HepG2 (cell line): ENCODE results near the gene SSC5D. TPM values are rescaled to one million over a fixed set of nuclear protein-coding genes. Genes with fewer than 3 reads are reported as not detected.

Experiments used
- ATAC-seq: fragments of 200-7000 bp; cut with Tn5 transposase; 3 replicates; pipeline ENCODE4 v1.9.1; 2020; ENCODE audit warnings: mild to moderate bottlenecking, moderate library complexity
- BruUV-seq: library from RNA; stranded (reverse); fragments of 400-500 nt; replicated peaks from 2 replicates; lab custom pipeline; 2021; lab: Mats Ljungman, UMichigan
- CTCF ChIA-PET: fragments of 300-600 bp; formaldehyde crosslinking; extraction: SDS; loops from one replicate; lab custom pipeline; 2021; ENCODE audit warnings: low total read pairs, inconsistent platforms, low intra/inter-chr PET ratio; lab: Yijun Ruan, JAX
- POLR2A ChIA-PET: fragments of 350-600 bp; sonication (Branson Sonifier 250); formaldehyde crosslinking; loops from one replicate; lab custom pipeline; 2020; ENCODE audit warnings: antibody characterized with exemption, inconsistent platforms; lab: Yijun Ruan, JAX
- DNase-seq: peaks from one replicate; pipeline ENCODE4 v3.0.0-alpha.2; 2015; ENCODE audit warnings: low spot score
- FAIRE-seq: peaks from 3 replicates; lab custom pipeline; 2011; peaks lifted over from hg19 to GRCh38; lab: Jason Lieb, UNC
- H2AFZ ChIP-seq: one replicate; pipeline ENCODE4 v1.6.1; 2011; ENCODE audit warnings: low read length, inconsistent platforms
- H3K27ac ChIP-seq: fragments of 300-600 bp; 3 replicates; pipeline ENCODE4 v1.8.0; 2011; ENCODE audit warnings: mixed run types, mild to moderate bottlenecking, mixed read lengths, low read length, inconsistent platforms; ENCODE audit not compliant: insufficient read depth; ENCODE audit errors: extremely low read length
- H3K27me3 ChIP-seq, 2 experiments: fragments of 200-600 bp in 1 of 2; 2 replicates in 1 of 2; 3 replicates in 1 of 2; pipeline versions ENCODE4 v1.6.0 to v1.8.0; 2011; ENCODE audit warnings: low read length in 2 of 2, mild to moderate bottlenecking in 2 of 2, moderate library complexity in 2 of 2, inconsistent platforms in 1 of 2; ENCODE audit not compliant: insufficient read depth in 2 of 2, control insufficient read depth in 1 of 2
- H3K36me3 ChIP-seq, 2 experiments: fragments of 200-600 bp in 1 of 2; replicated peaks in 1 of 2; 2 replicates in 1 of 2; 3 replicates in 1 of 2; pipeline versions ENCODE4 v1.5.1 to v1.8.0; 2011; ENCODE audit warnings: low read length in 2 of 2, inconsistent platforms in 1 of 2; ENCODE audit not compliant: insufficient read depth in 2 of 2, control insufficient read depth in 1 of 2
- H3K4me1 ChIP-seq: 2 replicates; pipeline ENCODE4 v1.5.1; 2012; ENCODE audit warnings: low read length, inconsistent platforms; ENCODE audit not compliant: insufficient read depth
- H3K4me2 ChIP-seq: 2 replicates; pipeline ENCODE4 v1.6.0; 2011; ENCODE audit warnings: low read depth, low read length, inconsistent platforms
- H3K4me3 ChIP-seq, 3 experiments: fragments of 200-600 bp in 1 of 3; sonication (generic), shearing (Covaris generic) in 1 of 3; replicated peaks in 1 of 3; 2 replicates each; pipeline ENCODE4 v1.5.1; 2011 to 2016; ENCODE audit warnings: low read length in 3 of 3, inconsistent platforms in 2 of 3, low read depth in 2 of 3, mild to moderate bottlenecking in 2 of 3, control low read depth in 1 of 3, mixed read lengths in 1 of 3; ENCODE audit not compliant: insufficient read depth in 1 of 3
- H3K79me2 ChIP-seq: one replicate; pipeline ENCODE4 v1.6.1; 2011; ENCODE audit warnings: low read length, inconsistent platforms; ENCODE audit not compliant: insufficient read depth
- H3K9ac ChIP-seq: 2 replicates; pipeline ENCODE4 v1.6.0; 2011; ENCODE audit warnings: mild to moderate bottlenecking, low read depth, low read length, inconsistent platforms; ENCODE audit not compliant: insufficient read depth
- H3K9me3 ChIP-seq: 2 replicates; pipeline ENCODE4 v1.5.1; 2012; ENCODE audit warnings: mild to moderate bottlenecking, low read length
- H4K20me1 ChIP-seq: 2 replicates; pipeline ENCODE4 v1.6.0; 2011; ENCODE audit warnings: inconsistent platforms, mild to moderate bottlenecking, low read length, moderate library complexity; ENCODE audit not compliant: insufficient read depth
- GTF2F1 ChIP-seq: fragments of 150-350 bp; IDR thresholded peaks from 2 replicates; pipeline ENCODE4 v1.6.1; 2014; ENCODE audit warnings: low read length
- MNT ChIP-seq: fragments of 450-650 bp; IDR thresholded peaks from 2 replicates; pipeline ENCODE4 v1.6.1; 2016
- MZF1 ChIP-seq: sonication (generic); formaldehyde crosslinking; IDR thresholded peaks from 2 replicates; pipeline ENCODE4 v1.8.1; 2023; ENCODE audit warnings: mild to moderate bottlenecking, missing genetic modification reagents, borderline replicate concordance
- NBN ChIP-seq: fragments of 450-650 bp; conservative IDR thresholded peaks from 2 replicates; pipeline ENCODE4 v1.6.1; 2017
- RBM39 ChIP-seq: fragments of 200-400 bp; formaldehyde crosslinking; IDR thresholded peaks from one replicate; pipeline ENCODE4 v1.6.1; 2018; ENCODE audit warnings: antibody characterized with exemption, mild to moderate bottlenecking, low read depth, low read length; ENCODE audit not compliant: poor library complexity, severe bottlenecking
- SP1 ChIP-seq, 2 experiments: fragments of 450-650 bp in 1 of 2; sonication (generic) in 1 of 2; formaldehyde crosslinking in 1 of 2; IDR thresholded peaks; 2 replicates each; pipeline versions ENCODE4 v1.4.0 to v1.6.1; 2016 to 2020; ENCODE audit warnings: missing genetic modification reagents in 1 of 2
- TEAD2 ChIP-seq: sonication (generic); formaldehyde crosslinking; IDR thresholded peaks from 2 replicates; pipeline ENCODE4 v1.9.0; 2021; ENCODE audit warnings: missing genetic modification reagents
- XBP1 ChIP-seq: sonication (generic); formaldehyde crosslinking; IDR thresholded peaks from 2 replicates; pipeline ENCODE4 v1.5.0; 2020; ENCODE audit warnings: missing genetic modification reagents
- ZBTB14 ChIP-seq: sonication (generic); formaldehyde crosslinking; IDR thresholded peaks from 2 replicates; pipeline ENCODE4 v1.4.0; 2020; ENCODE audit warnings: missing genetic modification reagents
- ZBTB43 ChIP-seq: sonication (generic); formaldehyde crosslinking; conservative IDR thresholded peaks from 2 replicates; pipeline ENCODE4 v1.4.0; 2020; ENCODE audit warnings: missing genetic modification reagents
- ZFY ChIP-seq: sonication (generic); formaldehyde crosslinking; IDR thresholded peaks from 2 replicates; pipeline ENCODE4 v1.4.0; 2020; ENCODE audit warnings: missing genetic modification reagents
- ZNF234 ChIP-seq: sonication (generic); formaldehyde crosslinking; conservative IDR thresholded peaks from 2 replicates; pipeline ENCODE4 v1.5.1; 2020; ENCODE audit warnings: mild to moderate bottlenecking, missing genetic modification reagents
- ZNF235 ChIP-seq: sonication (generic); formaldehyde crosslinking; IDR thresholded peaks from 2 replicates; pipeline ENCODE4 v1.8.1; 2023; ENCODE audit warnings: mild to moderate bottlenecking, missing genetic modification reagents, borderline replicate concordance
- ZNF3 ChIP-seq: IDR thresholded peaks from 2 replicates; pipeline ENCODE4 v1.7.0; 2017; ENCODE audit warnings: inconsistent platforms
- ZNF34 ChIP-seq: sonication (generic); formaldehyde crosslinking; IDR thresholded peaks from 2 replicates; pipeline ENCODE4 v1.4.0; 2020; ENCODE audit warnings: mild to moderate bottlenecking, missing genetic modification reagents, borderline replicate concordance
- ZNF776 ChIP-seq: sonication (generic); formaldehyde crosslinking; IDR thresholded peaks from 2 replicates; pipeline ENCODE4 v1.4.0; 2020; ENCODE audit warnings: mild to moderate bottlenecking, missing genetic modification reagents
- in situ Hi-C: cut with HindIII; loops from 2 replicates; pipeline ENCODE4 v1.10.0; 2017; ENCODE audit warnings: low pct_unique_long_range_greater_than_20kb; ENCODE audit not compliant: extremely low pct_ligation_motif_present
- intact Hi-C: fragments of 100-400 bp; cut with micrococcal nuclease; formaldehyde crosslinking; loops from one replicate; pipeline ENCODE4 v1.10.0; 2022; ENCODE audit not compliant: unreplicated experiment
- polyA plus RNA-seq, 8 experiments: library from polyadenylated mRNA; depleted of rRNA in 3 of 8; stranded (reverse) in 7 of 8; unstranded in 1 of 8; fragments of >200 nt; fragmentation: Illumina TruSeq in 4 of 8; extraction: Trizol in 4 of 8; gene quantifications; 2 replicates each; pipeline versions ENCODE4 v1.2.1 to v1.2.3, GENCODE V29; 2011 to 2016; ENCODE audit warnings: low read depth in 4 of 8, missing spikeins in 1 of 8, mixed read lengths in 1 of 8; ENCODE audit not compliant: insufficient read depth in 1 of 8
- total RNA-seq, 5 experiments: library from RNA; depleted of rRNA; stranded (reverse); fragments of >200 nt; fragmentation: Illumina TruSeq; extraction: Trizol; gene quantifications; 2 replicates each; pipeline ENCODE4 v1.2.3, GENCODE V29; 2016; ENCODE audit warnings: low read depth in 1 of 5
- TF ChIP-seq, protein P1 (sequence below): sonication (generic); formaldehyde crosslinking; IDR thresholded peaks from 2 replicates; pipeline ENCODE4 v1.5.0; 2020; ENCODE audit warnings: missing genetic modification reagents
- TF ChIP-seq, protein P2 (sequence below): sonication (generic); formaldehyde crosslinking; IDR thresholded peaks from 2 replicates; pipeline ENCODE4 v1.4.0; 2020; ENCODE audit warnings: low read depth, mild to moderate bottlenecking, missing genetic modification reagents

Gene SSC5D
- total and polyA plus RNA-seq, 2 of the 13 experiments (the other 11 are each of a cell fraction or from before 2014, with no cell fraction given) = not detected

GRCh38 chr19:55566823-55567222 lies 78.6 kb downstream of the SSC5D start (continued):
- TF ChIP-seq ZNF34 (CRISPR knock-in tag) (no peak), ZNF776 (CRISPR knock-in tag) (no peak)

DNA sequence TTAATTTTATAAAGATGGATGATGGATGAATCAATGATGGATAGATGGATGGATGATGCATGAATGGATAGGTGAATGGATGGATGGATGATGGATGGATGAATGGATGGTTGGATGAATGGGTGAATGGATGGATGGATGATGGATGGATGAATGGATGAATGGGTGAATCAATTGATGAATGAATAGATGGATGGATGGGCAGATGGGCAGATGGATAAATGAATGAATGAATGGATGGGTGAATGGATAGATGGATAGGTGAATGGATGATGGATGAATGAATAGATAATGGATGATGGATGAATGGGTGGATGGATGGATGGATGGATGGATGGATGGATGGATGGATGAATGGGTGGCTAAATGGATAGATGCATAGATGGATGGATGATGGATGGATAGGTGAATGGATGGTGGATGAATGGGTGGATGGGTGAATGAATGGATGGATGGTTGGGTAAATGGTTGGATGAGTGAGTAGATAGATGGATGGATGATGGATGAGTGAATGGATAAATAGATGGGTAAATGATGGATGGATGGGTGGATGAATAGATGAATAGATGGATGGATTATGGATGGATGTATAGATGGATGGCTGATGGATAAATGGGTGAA lies 79.6 kb downstream of the SSC5D start:
- no peaks in the 10 kb centered on the region for H4K20me1 ChIP-seq
- in situ Hi-C loops (no loop called here), intact Hi-C loops (no loop called here)
- no peak overlapping the region for H3K4me3 ChIP-seq
- ChIA-PET CTCF (no interaction called here), POLR2A (no interaction called here)
- H3K9me3 ChIP-seq = no peaks in the 10 kb centered on the region
- no peak overlapping the region for H2AFZ ChIP-seq
- no peak overlapping the region for H3K4me2 ChIP-seq
- peaks cover 0 to 5% of the 10 kb centered on the region in 2 experiments; a peak in 2 of 5 replicates for H3K27me3 ChIP-seq
- ATAC-seq = no peak
- no peak for DNase-seq
- peaks cover 16% of the 10 kb centered on the region for H3K4me1 ChIP-seq
- H3K79me2 ChIP-seq = no peaks in the 10 kb centered on the region
- H3K9ac ChIP-seq = no peak overlapping the region
- H3K36me3 ChIP-seq = no peaks in the 10 kb centered on the region
- BruUV-seq = no TSS peak
- H3K27ac ChIP-seq = no peak overlapping the region
- FAIRE-seq = no peak
- TF ChIP-seq ZFY (no peak), ZNF234 (CRISPR knock-in tag) (no peak), TEAD2 (CRISPR knock-in tag) (no peak), XBP1 (CRISPR knock-in tag) (no peak), GTF2F1 (no peak), MNT (0 out of 2 replicates have a peak, but pooled peaks have one; percentile 3), NBN (0 out of 2 replicates have a peak, but pooled peaks have one; percentile 22), ZNF3 (CRISPR knock-in tag) (no peak), RBM39 (no peak), ZBTB43 (CRISPR knock-in tag) (no peak), ZBTB14 (CRISPR knock-in tag) (no peak), MZF1 (no peak), ZNF235 (CRISPR knock-in tag) (no peak), SP1 (IDR thresholded peaks at IDR 0.05) (no peak), SP1 (CRISPR knock-in tag; IDR thresholded peaks at IDR 0.05) (no peak)
- TF ChIP-seq, protein P1, sequence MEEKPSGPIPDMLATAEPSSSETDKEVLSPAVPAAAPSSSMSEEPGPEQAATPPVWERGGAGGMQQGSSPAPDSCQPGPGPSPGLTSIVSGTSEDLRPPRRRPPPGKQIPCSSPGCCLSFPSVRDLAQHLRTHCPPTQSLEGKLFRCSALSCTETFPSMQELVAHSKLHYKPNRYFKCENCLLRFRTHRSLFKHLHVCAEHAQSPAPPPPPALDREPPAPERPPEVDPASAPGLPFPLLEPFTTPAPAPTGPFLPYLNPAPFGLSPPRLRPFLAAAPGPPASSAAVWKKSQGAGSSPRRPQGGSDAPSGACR = no peak
- TF ChIP-seq, protein P2, sequence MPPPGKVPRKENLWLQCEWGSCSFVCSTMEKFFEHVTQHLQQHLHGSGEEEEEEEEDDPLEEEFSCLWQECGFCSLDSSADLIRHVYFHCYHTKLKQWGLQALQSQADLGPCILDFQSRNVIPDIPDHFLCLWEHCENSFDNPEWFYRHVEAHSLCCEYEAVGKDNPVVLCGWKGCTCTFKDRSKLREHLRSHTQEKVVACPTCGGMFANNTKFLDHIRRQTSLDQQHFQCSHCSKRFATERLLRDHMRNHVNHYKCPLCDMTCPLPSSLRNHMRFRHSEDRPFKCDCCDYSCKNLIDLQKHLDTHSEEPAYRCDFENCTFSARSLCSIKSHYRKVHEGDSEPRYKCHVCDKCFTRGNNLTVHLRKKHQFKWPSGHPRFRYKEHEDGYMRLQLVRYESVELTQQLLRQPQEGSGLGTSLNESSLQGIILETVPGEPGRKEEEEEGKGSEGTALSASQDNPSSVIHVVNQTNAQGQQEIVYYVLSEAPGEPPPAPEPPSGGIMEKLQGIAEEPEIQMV = no peak
